Measurements from ENCODE around the gene SBK2. TPM values are rescaled to one million over a fixed set of nuclear protein-coding genes. Genes with fewer than 3 reads are reported as not detected.

The SBK2 gene
- total and polyA plus RNA-seq, 2 donors (not counting 3 experiments of a cell fraction or from before 2014, with no cell fraction given), result not detected

GRCh38 chr19:55525289-55526101 is 11.4 kb downstream of the SBK2 start:
- Histone ChIP-seq H3K27me3 (ENCODE audit: control insufficient read depth in 2 of 2, insufficient read depth in 2 of 2, low read length in 2 of 2) (no peaks in the 10 kb centered on the region), H3K4me3 (replicated peaks in 1 of 3; ENCODE audit: insufficient read depth in 1 of 3, low read depth in 1 of 3, low read length in 3 of 3) (no peak overlapping the region), H3K4me1 (ENCODE audit: control insufficient read depth, extremely low read depth, insufficient read depth, low read length) (no peaks in the 10 kb centered on the region), H3K36me3 (ENCODE audit: control insufficient read depth in 2 of 2, extremely low read depth in 1 of 2, insufficient read depth in 2 of 2, low read length in 2 of 2) (no peaks in the 10 kb centered on the region), H3K79me2 (ENCODE audit: control insufficient read depth, insufficient read depth, low read length) (no peaks in the 10 kb centered on the region), H3K9me1 (replicated peaks; ENCODE audit: control insufficient read depth, extremely low read depth, insufficient read depth, low read length) (no peaks in the 10 kb centered on the region), H3K9me3 (replicated peaks; ENCODE audit: control insufficient read depth, insufficient read depth, low read length) (no peaks in the 10 kb centered on the region), H2AFZ (ENCODE audit: low read depth, low read length) (no peak overlapping the region), H3K4me2 (ENCODE audit: insufficient read depth, low read length) (no peak overlapping the region), H3K27ac (ENCODE audit: insufficient read depth, low read depth, low read length) (no peak overlapping the region), H4K20me1 (replicated peaks; ENCODE audit: control insufficient read depth, extremely low read depth, insufficient read depth, low read length) (no peaks in the 10 kb centered on the region), H3K9ac (replicated peaks; ENCODE audit: extremely low read depth, insufficient read depth, low read length) (no peak overlapping the region)
- ChIA-PET POLR2A (no interaction called here), CTCF (interaction anchor here (0.7 to 1.6 kb wide), 5 partner anchors 8 to 107 kb away, joined by 3 to 6 read pairs (median 4); partner anchors contain the start of genes FIZ1 and ZNF865)
- DNase-seq (ENCODE audit: low read depth, low spot score) (no peak), FAIRE-seq (no peak)
- no peak for TF ChIP-seq GATA2 (IDR thresholded peaks at IDR 0.05; ENCODE audit: insufficient read depth, insufficient read length, low read depth, low read length)
- no peak for TF ChIP-seq CTCF (IDR thresholded peaks at IDR 0.05; ENCODE audit: extremely low read depth in 1 of 2, insufficient read depth in 1 of 2, low read depth in 1 of 2, low read length in 2 of 2)
- TF ChIP-seq JUN (IDR thresholded peaks at IDR 0.05; ENCODE audit: borderline replicate concordance, insufficient read depth, insufficient read length, low read depth), result no peak
- no peak for TF ChIP-seq FOS (IDR thresholded peaks at IDR 0.05; ENCODE audit: borderline replicate concordance, insufficient read depth, low read length)
- intact Hi-C loops (cut with micrococcal nuclease) (no loop called here), dilution Hi-C loops (cut with MboI; ENCODE audit: extremely low pct_ligation_motif_present, low sequenced_read_pairs) (no loop called here)
- BruUV-seq (replicated peaks), result no TSS peak

Measured in endothelial cell of umbilical vein (primary cell).